WTC11 (cell line): ENCODE results near the gene EPYC. TPM values are rescaled to one million over a fixed set of nuclear protein-coding genes. Genes with fewer than 3 reads are reported as not detected.

Experiments used
- ATAC-seq: fragments of 200-7000 bp; cut with Tn5 transposase; 2 replicates; pipeline ENCODE4 v1.10.0; 2021; ENCODE audit warnings: mild to moderate bottlenecking, moderate library complexity
- CTCF ChIA-PET: fragments of 300-600 bp; sonication (Branson Sonifier 250); formaldehyde crosslinking; loops from one replicate; lab custom pipeline; 2021; ENCODE audit warnings: antibody characterized with exemption; lab: Charles Lee
- POLR2A ChIA-PET: fragments of 350-600 bp; sonication (Branson Sonifier 250); formaldehyde crosslinking; loops from one replicate; lab custom pipeline; 2021; ENCODE audit warnings: antibody characterized with exemption; lab: Charles Lee
- DNase-seq: peaks from one replicate; pipeline ENCODE4 v3.0.0; 2021; ENCODE audit warnings: low spot score
- H3K27ac Mint-ChIP-seq: 2 replicates; pipeline ENCODE4 v1.8.0; 2021; ENCODE audit warnings: mixed read lengths
- H3K27me3 Mint-ChIP-seq: 2 replicates; pipeline ENCODE4 v1.8.0; 2021; ENCODE audit warnings: low read depth, mild to moderate bottlenecking, moderate library complexity, mixed read lengths
- H3K36me3 Mint-ChIP-seq: 2 replicates; pipeline ENCODE4 v1.8.0; 2021; ENCODE audit warnings: mixed read lengths
- H3K4me1 Mint-ChIP-seq: 2 replicates; pipeline ENCODE4 v1.8.0; 2022; ENCODE audit warnings: mixed read lengths
- H3K4me3 Mint-ChIP-seq: 2 replicates; pipeline ENCODE4 v1.8.0; 2021; ENCODE audit warnings: mild to moderate bottlenecking, moderate library complexity, mixed read lengths
- H3K9me3 Mint-ChIP-seq: 2 replicates; pipeline ENCODE4 v1.8.0; 2021; ENCODE audit warnings: mixed read lengths
- ATF1 ChIP-seq: sonication (generic); formaldehyde crosslinking; IDR thresholded peaks from 2 replicates; pipeline ENCODE4 v1.8.1; 2023; ENCODE audit warnings: mild to moderate bottlenecking, moderate library complexity, missing genetic modification reagents
- CBFB ChIP-seq: sonication (generic); formaldehyde crosslinking; IDR thresholded peaks from 2 replicates; pipeline ENCODE4 v1.8.1; 2022; ENCODE audit warnings: mild to moderate bottlenecking, low read depth, missing genetic modification reagents
- CREB1 ChIP-seq: sonication (generic); formaldehyde crosslinking; IDR thresholded peaks from 2 replicates; pipeline ENCODE4 v1.8.0; 2023; ENCODE audit warnings: mild to moderate bottlenecking, missing genetic modification reagents
- CTCF ChIP-seq: fragments of 200-600 bp; IDR thresholded peaks from 2 replicates; pipeline ENCODE4 v1.8.0; 2022; ENCODE audit warnings: antibody characterized with exemption
- HMGXB4 ChIP-seq: sonication (generic); formaldehyde crosslinking; IDR thresholded peaks from 2 replicates; pipeline ENCODE4 v1.8.1; 2023; ENCODE audit warnings: mild to moderate bottlenecking, moderate library complexity, missing genetic modification reagents
- PRRX2 ChIP-seq: fragments of 250-450 bp; sonication (Bioruptor Pico); IDR thresholded peaks from 2 replicates; pipeline ENCODE4 v1.8.0; 2021; ENCODE audit warnings: mild to moderate bottlenecking
- STAT6 ChIP-seq: sonication (generic); formaldehyde crosslinking; conservative IDR thresholded peaks from 2 replicates; pipeline ENCODE4 v1.8.1; 2023; ENCODE audit warnings: mild to moderate bottlenecking, low read depth, missing genetic modification reagents, moderate library complexity
- TP53 ChIP-seq: sonication (generic); formaldehyde crosslinking; IDR thresholded peaks from 2 replicates; pipeline ENCODE4 v1.8.1; 2023; ENCODE audit warnings: mild to moderate bottlenecking, missing genetic modification reagents
- ZBTB21 ChIP-seq: sonication (generic); formaldehyde crosslinking; IDR thresholded peaks from 2 replicates; pipeline ENCODE4 v1.8.1; 2023; ENCODE audit warnings: mild to moderate bottlenecking, missing genetic modification reagents, borderline replicate concordance
- ZNF232 ChIP-seq: sonication (generic); formaldehyde crosslinking; IDR thresholded peaks from 2 replicates; pipeline ENCODE4 v1.8.0; 2022; ENCODE audit warnings: mild to moderate bottlenecking, missing genetic modification reagents
- ZNF416 ChIP-seq: fragments of 250-450 bp; sonication (Bioruptor Pico); IDR thresholded peaks from 2 replicates; pipeline ENCODE4 v1.9.0; 2021; ENCODE audit warnings: mild to moderate bottlenecking, inconsistent platforms
- total RNA-seq: library from RNA; stranded (reverse); gene quantifications from 3 replicates; pipeline ENCODE4 v1.2.3, GENCODE V29; 2021
- TF ChIP-seq, protein P1 (sequence below): sonication (generic); formaldehyde crosslinking; IDR thresholded peaks from 2 replicates; pipeline ENCODE4 v1.8.1; 2023; ENCODE audit warnings: mild to moderate bottlenecking, missing genetic modification reagents, borderline replicate concordance
- TF ChIP-seq, protein P2 (sequence below): sonication (generic); formaldehyde crosslinking; IDR thresholded peaks from 2 replicates; pipeline ENCODE4 v1.8.1; 2022; ENCODE audit warnings: mild to moderate bottlenecking, missing genetic modification reagents, moderate library complexity, borderline replicate concordance
- TF ChIP-seq, protein P3 (sequence below): fragments of 250-450 bp; sonication (Bioruptor Pico); conservative IDR thresholded peaks from 2 replicates; pipeline ENCODE4 v1.9.0; 2021; ENCODE audit warnings: mild to moderate bottlenecking
- TF ChIP-seq, protein P4 (sequence below): fragments of 250-450 bp; sonication (Bioruptor Pico); IDR thresholded peaks from 2 replicates; pipeline ENCODE4 v1.9.0; 2021; ENCODE audit warnings: moderate library complexity, mild to moderate bottlenecking, inconsistent platforms, borderline replicate concordance
- TF ChIP-seq, protein P5 (sequence below): sonication (generic); formaldehyde crosslinking; IDR thresholded peaks from 2 replicates; pipeline ENCODE4 v1.8.1; 2023; ENCODE audit warnings: mild to moderate bottlenecking, missing genetic modification reagents, moderate library complexity

EPYC gene
- total RNA-seq, 1 experiment from 2014 or later = not detected

GRCh38 chr12:90979019-90979418 lies 25.8 kb downstream of the EPYC start (continued):
- TF ChIP-seq, protein P1, sequence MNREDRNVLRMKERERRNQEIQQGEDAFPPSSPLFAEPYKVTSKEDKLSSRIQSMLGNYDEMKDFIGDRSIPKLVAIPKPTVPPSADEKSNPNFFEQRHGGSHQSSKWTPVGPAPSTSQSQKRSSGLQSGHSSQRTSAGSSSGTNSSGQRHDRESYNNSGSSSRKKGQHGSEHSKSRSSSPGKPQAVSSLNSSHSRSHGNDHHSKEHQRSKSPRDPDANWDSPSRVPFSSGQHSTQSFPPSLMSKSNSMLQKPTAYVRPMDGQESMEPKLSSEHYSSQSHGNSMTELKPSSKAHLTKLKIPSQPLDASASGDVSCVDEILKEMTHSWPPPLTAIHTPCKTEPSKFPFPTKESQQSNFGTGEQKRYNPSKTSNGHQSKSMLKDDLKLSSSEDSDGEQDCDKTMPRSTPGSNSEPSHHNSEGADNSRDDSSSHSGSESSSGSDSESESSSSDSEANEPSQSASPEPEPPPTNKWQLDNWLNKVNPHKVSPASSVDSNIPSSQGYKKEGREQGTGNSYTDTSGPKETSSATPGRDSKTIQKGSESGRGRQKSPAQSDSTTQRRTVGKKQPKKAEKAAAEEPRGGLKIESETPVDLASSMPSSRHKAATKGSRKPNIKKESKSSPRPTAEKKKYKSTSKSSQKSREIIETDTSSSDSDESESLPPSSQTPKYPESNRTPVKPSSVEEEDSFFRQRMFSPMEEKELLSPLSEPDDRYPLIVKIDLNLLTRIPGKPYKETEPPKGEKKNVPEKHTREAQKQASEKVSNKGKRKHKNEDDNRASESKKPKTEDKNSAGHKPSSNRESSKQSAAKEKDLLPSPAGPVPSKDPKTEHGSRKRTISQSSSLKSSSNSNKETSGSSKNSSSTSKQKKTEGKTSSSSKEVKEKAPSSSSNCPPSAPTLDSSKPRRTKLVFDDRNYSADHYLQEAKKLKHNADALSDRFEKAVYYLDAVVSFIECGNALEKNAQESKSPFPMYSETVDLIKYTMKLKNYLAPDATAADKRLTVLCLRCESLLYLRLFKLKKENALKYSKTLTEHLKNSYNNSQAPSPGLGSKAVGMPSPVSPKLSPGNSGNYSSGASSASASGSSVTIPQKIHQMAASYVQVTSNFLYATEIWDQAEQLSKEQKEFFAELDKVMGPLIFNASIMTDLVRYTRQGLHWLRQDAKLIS (CRISPR knock-in tag) = no peak

- Mint-ChIP-seq H3K4me1 (peaks cover 12% of the 10 kb centered on the region), H3K27ac (no peak overlapping the region), H3K36me3 (no peaks in the 10 kb centered on the region), H3K27me3 (peaks cover 43% of the 10 kb centered on the region), H3K9me3 (no peaks in the 10 kb centered on the region), H3K4me3 (no peak overlapping the region)
- POLR2A ChIA-PET = interaction anchor here (0.7 kb wide), 1 partner anchor 521 kb away, joined by 3 read pairs; no protein-coding TSS in a partner anchor
- CTCF ChIA-PET = interaction anchor here (0.6 to 2.7 kb wide), 11 partner anchors 16 to 392 kb away, joined by 3 to 12 read pairs (median 4); partner anchors contain the start of gene LUM
- no peak for TF ChIP-seq CREB1 (CRISPR knock-in tag)
- TF ChIP-seq CTCF = peak; percentile 34; the same call in 1 of the 2 replicates
- no peak for DNase-seq
- peak; percentile 86 for ATAC-seq
These were observed 26.5 kb downstream of the EPYC start for GRCh38 chr12:90978117-90978770.

- DNase-seq (no peak), ATAC-seq (no peak)
- ChIA-PET POLR2A (no interaction called here), CTCF (interaction anchor here (1.0 to 2.7 kb wide), 4 partner anchors 32 to 376 kb away, joined by 3 to 12 read pairs (median 6); no protein-coding TSS in a partner anchor)
- H3K27ac Mint-ChIP-seq = no peak overlapping the region
- H3K27me3 Mint-ChIP-seq = peaks cover 33% of the 10 kb centered on the region
- H3K9me3 Mint-ChIP-seq = no peaks in the 10 kb centered on the region
- peaks cover 15% of the 10 kb centered on the region for H3K4me1 Mint-ChIP-seq
- H3K36me3 Mint-ChIP-seq = no peaks in the 10 kb centered on the region
- no peak overlapping the region for H3K4me3 Mint-ChIP-seq
- no peak for TF ChIP-seq ZNF416
- TF ChIP-seq, protein P2, sequence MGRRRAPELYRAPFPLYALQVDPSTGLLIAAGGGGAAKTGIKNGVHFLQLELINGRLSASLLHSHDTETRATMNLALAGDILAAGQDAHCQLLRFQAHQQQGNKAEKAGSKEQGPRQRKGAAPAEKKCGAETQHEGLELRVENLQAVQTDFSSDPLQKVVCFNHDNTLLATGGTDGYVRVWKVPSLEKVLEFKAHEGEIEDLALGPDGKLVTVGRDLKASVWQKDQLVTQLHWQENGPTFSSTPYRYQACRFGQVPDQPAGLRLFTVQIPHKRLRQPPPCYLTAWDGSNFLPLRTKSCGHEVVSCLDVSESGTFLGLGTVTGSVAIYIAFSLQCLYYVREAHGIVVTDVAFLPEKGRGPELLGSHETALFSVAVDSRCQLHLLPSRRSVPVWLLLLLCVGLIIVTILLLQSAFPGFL = no peak
- no peak for TF ChIP-seq STAT6
- TF ChIP-seq, protein P3, sequence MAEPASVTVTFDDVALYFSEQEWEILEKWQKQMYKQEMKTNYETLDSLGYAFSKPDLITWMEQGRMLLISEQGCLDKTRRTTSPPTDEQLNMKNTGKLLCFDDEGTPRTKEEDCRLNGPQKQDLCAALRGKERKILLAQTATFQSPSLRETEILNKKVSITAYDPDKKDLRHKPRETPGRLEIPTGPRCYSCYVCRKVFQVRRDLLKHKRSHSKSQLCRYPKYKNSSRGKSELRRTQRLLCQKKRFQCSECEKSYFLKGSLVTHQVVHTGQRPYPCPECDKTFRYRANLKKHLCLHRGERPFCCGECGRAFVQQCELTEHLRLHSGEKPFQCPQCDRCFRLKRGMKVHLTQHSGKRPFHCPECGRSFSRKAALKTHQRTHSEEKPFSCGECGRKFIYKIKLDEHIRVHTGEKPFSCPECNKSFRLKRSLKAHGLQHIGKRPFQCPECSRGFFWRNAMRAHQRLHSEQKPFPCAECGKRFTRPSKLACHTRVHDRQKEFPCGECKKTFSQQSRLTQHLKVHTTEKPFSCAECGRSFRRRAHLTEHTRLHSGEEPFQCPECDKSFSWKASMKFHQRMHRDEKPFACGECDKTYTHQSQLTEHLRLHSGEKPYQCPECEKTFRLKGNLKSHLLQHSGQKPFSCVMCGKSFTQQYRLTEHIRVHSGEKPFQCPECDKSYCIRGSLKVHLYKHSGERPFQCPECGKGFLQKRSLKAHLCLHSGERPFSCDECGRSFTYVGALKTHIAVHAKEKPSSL (CRISPR knock-in tag) = no peak
- TF ChIP-seq, protein P4, sequence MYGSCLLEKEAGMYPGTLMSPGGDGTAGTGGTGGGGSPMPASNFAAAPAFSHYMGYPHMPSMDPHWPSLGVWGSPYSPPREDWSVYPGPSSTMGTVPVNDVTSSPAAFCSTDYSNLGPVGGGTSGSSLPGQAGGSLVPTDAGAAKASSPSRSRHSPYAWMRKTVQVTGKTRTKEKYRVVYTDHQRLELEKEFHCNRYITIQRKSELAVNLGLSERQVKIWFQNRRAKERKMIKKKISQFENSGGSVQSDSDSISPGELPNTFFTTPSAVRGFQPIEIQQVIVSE = no peak
- TF ChIP-seq, protein P5, sequence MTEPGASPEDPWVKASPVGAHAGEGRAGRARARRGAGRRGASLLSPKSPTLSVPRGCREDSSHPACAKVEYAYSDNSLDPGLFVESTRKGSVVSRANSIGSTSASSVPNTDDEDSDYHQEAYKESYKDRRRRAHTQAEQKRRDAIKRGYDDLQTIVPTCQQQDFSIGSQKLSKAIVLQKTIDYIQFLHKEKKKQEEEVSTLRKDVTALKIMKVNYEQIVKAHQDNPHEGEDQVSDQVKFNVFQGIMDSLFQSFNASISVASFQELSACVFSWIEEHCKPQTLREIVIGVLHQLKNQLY (CRISPR knock-in tag) = no peak
- no peak for TF ChIP-seq TP53 (CRISPR knock-in tag)
- TF ChIP-seq CBFB (CRISPR knock-in tag) = no peak
- TF ChIP-seq HMGXB4 (CRISPR knock-in tag) = no peak
- TF ChIP-seq PRRX2 (CRISPR knock-in tag) = no peak
- no peak for TF ChIP-seq ZNF232 (CRISPR knock-in tag)
- TF ChIP-seq ZBTB21 (CRISPR knock-in tag) = no peak
- no peak for TF ChIP-seq ATF1 (CRISPR knock-in tag)
These were observed 27.5 kb downstream of the EPYC start for GRCh38 chr12:90977224-90977623.
